HL-60/S4 treated with phorbol 12-myristate 13-acetate at 8.2 ng/mL for 4 days and 3 days (cell line): ENCODE results near the gene FGF5.

Experiments used
- in situ Hi-C: fragments of 300-500 bp; cut with MboI; formaldehyde crosslinking; loops from 2 replicates; pipeline ENCODE4 v1.15.0; 2022; ENCODE audit warnings: low sequenced_read_pairs

The FGF5 gene

GRCh38 chr4:80334568-80334967 is 68.1 kb downstream of the FGF5 start:
- in situ Hi-C loops: no loop called here

- in situ Hi-C loops: no loop called here
These were observed 68.7 kb downstream of the FGF5 start for GRCh38 chr4:80335226-80335553.

- in situ Hi-C loops: no loop called here
These were observed 69.3 kb downstream of the FGF5 start, which contains the start of gene CFAP299 for GRCh38 chr4:80335554-80336358. TSS of gene CFAP299 (plus strand) at chr4:80335730.

- in situ Hi-C loops: no loop called here
These were observed 70.1 kb downstream of the FGF5 start for GRCh38 chr4:80336582-80336981.

- in situ Hi-C loops: no loop called here
These were observed 73.6 kb downstream of the FGF5 start for GRCh38 chr4:80340036-80340435.
